ENCODE results near the gene IL17RC. TPM values are rescaled to one million over a fixed set of nuclear protein-coding genes. Genes with fewer than 3 reads are reported as not detected.

Gene IL17RC
- total and polyA plus RNA-seq, 8 donors = 11.9 to 55.7 (median 16.8) TPM

DNA sequence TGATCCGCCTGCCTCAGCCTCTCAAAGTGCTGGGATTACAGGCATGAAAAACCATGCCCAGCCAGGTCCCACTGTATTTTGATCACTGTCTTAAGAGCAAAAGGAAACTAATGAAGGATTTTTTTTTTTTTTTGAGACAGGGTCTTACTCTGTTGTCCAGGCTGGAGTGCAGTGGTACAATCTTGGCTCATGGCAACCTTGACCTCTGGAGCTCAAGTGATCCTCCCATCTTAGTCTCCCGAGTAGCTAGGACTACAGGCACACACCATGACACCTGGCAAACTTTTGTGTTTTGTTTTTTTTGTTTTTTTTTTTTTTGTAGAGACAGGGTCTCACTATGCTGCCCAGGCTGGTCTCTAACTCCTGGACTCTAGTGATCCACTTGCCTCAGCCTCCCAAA lies 63.4 kb downstream of the IL17RC start:
- Histone ChIP-seq H3K4me3 (no peak overlapping the region), H3K27ac (no peak overlapping the region), H3K9me3 (no peaks in the 10 kb centered on the region), H3K36me3 (peaks cover 0 to 4% (median 0%) of the 10 kb centered on the region in 3 donors), H3K27me3 (no peaks in the 10 kb centered on the region), H3K4me1 (peaks cover 4 to 21% (median 14%) of the 10 kb centered on the region in 3 donors)
- FAIRE-seq (no peak), ATAC-seq (no peak), DNase-seq (no peak)
- WGBS, 2 donors = 88 to 98% methylated on average over 2 of the region's 2 CpGs
- TF ChIP-seq, protein P1, sequence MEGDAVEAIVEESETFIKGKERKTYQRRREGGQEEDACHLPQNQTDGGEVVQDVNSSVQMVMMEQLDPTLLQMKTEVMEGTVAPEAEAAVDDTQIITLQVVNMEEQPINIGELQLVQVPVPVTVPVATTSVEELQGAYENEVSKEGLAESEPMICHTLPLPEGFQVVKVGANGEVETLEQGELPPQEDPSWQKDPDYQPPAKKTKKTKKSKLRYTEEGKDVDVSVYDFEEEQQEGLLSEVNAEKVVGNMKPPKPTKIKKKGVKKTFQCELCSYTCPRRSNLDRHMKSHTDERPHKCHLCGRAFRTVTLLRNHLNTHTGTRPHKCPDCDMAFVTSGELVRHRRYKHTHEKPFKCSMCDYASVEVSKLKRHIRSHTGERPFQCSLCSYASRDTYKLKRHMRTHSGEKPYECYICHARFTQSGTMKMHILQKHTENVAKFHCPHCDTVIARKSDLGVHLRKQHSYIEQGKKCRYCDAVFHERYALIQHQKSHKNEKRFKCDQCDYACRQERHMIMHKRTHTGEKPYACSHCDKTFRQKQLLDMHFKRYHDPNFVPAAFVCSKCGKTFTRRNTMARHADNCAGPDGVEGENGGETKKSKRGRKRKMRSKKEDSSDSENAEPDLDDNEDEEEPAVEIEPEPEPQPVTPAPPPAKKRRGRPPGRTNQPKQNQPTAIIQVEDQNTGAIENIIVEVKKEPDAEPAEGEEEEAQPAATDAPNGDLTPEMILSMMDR (IDR thresholded peaks at IDR 0.05) = no peak
- intact Hi-C loops (cut with DNase I) = no loop called here

Other genes with a start within 250 kb of the IL17RC start
- gene CPNE9, start 213.3 kb upstream of the IL17RC start, total RNA-seq = under 1 TPM in 3 of 6 donors, not detected in 3; 0.12 to 0.19 (median 0.12) TPM
- gene CPNE9, start 213.3 kb upstream of the IL17RC start, polyA plus RNA-seq = under 1 TPM; 0.19 to 0.85 TPM
- gene BRPF1, start 185.4 kb upstream of the IL17RC start, total RNA-seq = 10 to 100 TPM in 1 of 6 donors, 1 to 10 TPM in 5; 7.0 to 10.8 (median 8.4) TPM
- gene BRPF1, start 185.4 kb upstream of the IL17RC start, polyA plus RNA-seq = 10 to 100 TPM in 1 of 2 donors, 1 to 10 TPM in 1; 5.8 to 10.4 TPM
- gene OGG1, start 167.1 kb upstream of the IL17RC start, total RNA-seq = 10 to 100 TPM in 1 of 6 donors, 1 to 10 TPM in 5; 5.9 to 13.9 (median 7.8) TPM
- gene OGG1, start 167.1 kb upstream of the IL17RC start, polyA plus RNA-seq = 10 to 100 TPM; 11.2 to 12.7 TPM
- gene CAMK1, start 147.2 kb upstream of the IL17RC start, total RNA-seq = 10 to 100 TPM in 1 of 6 donors, 1 to 10 TPM in 5; 2.0 to 12.8 (median 4.4) TPM
- 10 to 100 TPM; 20.5 to 23.7 TPM for gene CAMK1, start 147.2 kb upstream of the IL17RC start, polyA plus RNA-seq
- 10 to 100 TPM; 13.2 to 28.0 (median 18.4) TPM for gene TADA3, start 124.6 kb upstream of the IL17RC start, total RNA-seq
- gene TADA3, start 124.6 kb upstream of the IL17RC start, polyA plus RNA-seq = 10 to 100 TPM; 22.0 to 29.1 TPM
- 10 to 100 TPM; 39.5 to 72.6 (median 53.1) TPM for gene ARPC4, start 124.0 kb upstream of the IL17RC start, total RNA-seq
- 10 to 100 TPM; 35.0 to 44.7 TPM for gene ARPC4, start 124.0 kb upstream of the IL17RC start, polyA plus RNA-seq
- 10 to 100 TPM in 5 of 6 donors, 1 to 10 TPM in 1; 9.2 to 30.8 (median 17.5) TPM for gene TTLL3, start 106.8 kb upstream of the IL17RC start, total RNA-seq
- 100 to 1,000 TPM in 1 of 2 donors, 10 to 100 TPM in 1; 77.6 to 104 TPM for gene TTLL3, start 106.8 kb upstream of the IL17RC start, polyA plus RNA-seq
- 10 to 100 TPM; 12.4 to 19.1 (median 14.5) TPM for gene RPUSD3, start 73.1 kb upstream of the IL17RC start, total RNA-seq
- gene RPUSD3, start 73.1 kb upstream of the IL17RC start, polyA plus RNA-seq = 10 to 100 TPM; 20.4 to 20.6 TPM
- 10 to 100 TPM in 1 of 6 donors, 1 to 10 TPM in 1, under 1 TPM in 3, not detected in 1; 0.16 to 11.5 (median 0.87) TPM for gene CIDEC, start 36.8 kb upstream of the IL17RC start, total RNA-seq
- 10 to 100 TPM in 1 of 2 donors, 1 to 10 TPM in 1; 1.1 to 10.9 TPM for gene CIDEC, start 36.8 kb upstream of the IL17RC start, polyA plus RNA-seq
- 10 to 100 TPM; 16.3 to 24.5 (median 19.6) TPM for gene JAGN1, start 26.5 kb upstream of the IL17RC start, total RNA-seq
- 10 to 100 TPM; 25.9 to 27.1 TPM for gene JAGN1, start 26.5 kb upstream of the IL17RC start, polyA plus RNA-seq
- gene IL17RE, start 14.2 kb upstream of the IL17RC start, total RNA-seq = 10 to 100 TPM in 3 of 6 donors, 1 to 10 TPM in 3; 6.4 to 14.1 (median 9.4) TPM
- gene IL17RE, start 14.2 kb upstream of the IL17RC start, polyA plus RNA-seq = 10 to 100 TPM in 1 of 2 donors, 1 to 10 TPM in 1; 8.0 to 15.6 TPM
- 10 to 100 TPM; 11.3 to 36.6 (median 13.2) TPM for gene CRELD1, start 16.7 kb downstream of the IL17RC start, total RNA-seq
- gene CRELD1, start 16.7 kb downstream of the IL17RC start, polyA plus RNA-seq = 10 to 100 TPM; 34.3 to 45.9 TPM
- 1 to 10 TPM; 1.2 to 2.1 (median 1.9) TPM for gene PRRT3, start 35.3 kb downstream of the IL17RC start, total RNA-seq
- 1 to 10 TPM; 2.5 to 5.1 TPM for gene PRRT3, start 35.3 kb downstream of the IL17RC start, polyA plus RNA-seq
- 10 to 100 TPM; 25.8 to 32.1 (median 29.6) TPM for gene EMC3, start 69.7 kb downstream of the IL17RC start, total RNA-seq
- gene EMC3, start 69.7 kb downstream of the IL17RC start, polyA plus RNA-seq = 10 to 100 TPM in 1 of 2 donors, 1 to 10 TPM in 1; 9.8 to 35.2 TPM
- gene FANCD2, start 109.3 kb downstream of the IL17RC start, total RNA-seq = 1 to 10 TPM; 1.7 to 3.7 (median 2.0) TPM
- gene FANCD2, start 109.3 kb downstream of the IL17RC start, polyA plus RNA-seq = 1 to 10 TPM; 2.1 to 2.6 TPM
- not detected for gene FANCD2OS, start 191.2 kb downstream of the IL17RC start, total RNA-seq
- gene FANCD2OS, start 191.2 kb downstream of the IL17RC start, polyA plus RNA-seq = not detected
- 10 to 100 TPM; 25.3 to 58.1 (median 39.8) TPM for gene BRK1, start 198.6 kb downstream of the IL17RC start, total RNA-seq
- gene BRK1, start 198.6 kb downstream of the IL17RC start, polyA plus RNA-seq = 10 to 100 TPM; 48.8 to 94.1 TPM
- gene VHL, start 224.7 kb downstream of the IL17RC start, total RNA-seq = 10 to 100 TPM; 11.7 to 26.1 (median 14.3) TPM
- 10 to 100 TPM; 21.9 to 22.4 TPM for gene VHL, start 224.7 kb downstream of the IL17RC start, polyA plus RNA-seq
- gene IRAK2, start 247.8 kb downstream of the IL17RC start, total RNA-seq = 1 to 10 TPM in 3 of 6 donors, under 1 TPM in 3; 0.74 to 5.4 (median 1.1) TPM
- gene IRAK2, start 247.8 kb downstream of the IL17RC start, polyA plus RNA-seq = 1 to 10 TPM; 1.2 to 1.3 TPM

All from pancreas (tissue), 10 donors.